CD4-positive, CD25-positive, alpha-beta regulatory T cell (primary cell): Measurements from ENCODE around the gene ADARB1. TPM values are rescaled to one million over a fixed set of nuclear protein-coding genes. Genes with fewer than 3 reads are reported as not detected.

ENCODE experiments used
- ATAC-seq, 2 donors: fragments of 150-1000 bp; cut with Tn5 transposase; one replicate each; pipeline ENCODE4 v1.10.0; 2021; ENCODE audit warnings: low read depth in 2 of 2, moderate number of reproducible peaks in 2 of 2, moderate library complexity in 1 of 2
- DNase-seq, 3 donors: peaks; one replicate each; pipeline versions ENCODE4 v3.0.0 to v3.0.0-alpha.2; 2012 to 2022; ENCODE audit warnings: mixed read lengths in 1 of 3
- H3K27ac ChIP-seq: one replicate; pipeline ENCODE4 v1.7.0; 2013; ENCODE audit warnings: mild to moderate bottlenecking, low read length; ENCODE audit not compliant: insufficient read depth, poor library complexity, severe bottlenecking
- H3K27me3 ChIP-seq: one replicate; pipeline ENCODE4 v1.7.0; 2013; ENCODE audit warnings: low read length; ENCODE audit not compliant: control insufficient read depth, insufficient read depth
- H3K36me3 ChIP-seq: one replicate; pipeline ENCODE4 v1.7.0; 2013; ENCODE audit warnings: mild to moderate bottlenecking, low read length, moderate library complexity; ENCODE audit not compliant: control insufficient read depth, insufficient read depth
- H3K4me1 ChIP-seq: 2 replicates; pipeline ENCODE4 v1.7.0; 2013; ENCODE audit warnings: mild to moderate bottlenecking, low read length; ENCODE audit not compliant: insufficient read depth, control insufficient read depth, poor library complexity, severe bottlenecking
- H3K4me3 ChIP-seq: one replicate; pipeline ENCODE4 v1.7.0; 2013; ENCODE audit warnings: low read depth, mild to moderate bottlenecking, low read length, moderate library complexity
- H3K9me3 ChIP-seq, 2 experiments: 1 replicate in 1 of 2; 2 replicates in 1 of 2; pipeline ENCODE4 v1.7.0; 2013; ENCODE audit warnings: low read length in 2 of 2, mild to moderate bottlenecking in 1 of 2, moderate library complexity in 1 of 2; ENCODE audit not compliant: control insufficient read depth in 2 of 2
- H3K27ac Mint-ChIP-seq, 3 donors: one replicate each; pipeline ENCODE4 v1.8.0; 2020 to 2022; ENCODE audit warnings: mild to moderate bottlenecking in 3 of 3, mixed read lengths in 3 of 3, moderate library complexity in 2 of 3
- H3K27me3 Mint-ChIP-seq: one replicate; pipeline ENCODE4 v1.8.0; 2022; ENCODE audit warnings: mild to moderate bottlenecking, mixed read lengths
- H3K36me3 Mint-ChIP-seq: one replicate; pipeline ENCODE4 v1.8.0; 2020; ENCODE audit warnings: mixed read lengths
- H3K4me1 Mint-ChIP-seq, 4 donors: one replicate each; pipeline ENCODE4 v1.8.0; 2020 to 2022; ENCODE audit warnings: mixed read lengths in 4 of 4, mild to moderate bottlenecking in 1 of 4
- H3K4me3 Mint-ChIP-seq, 4 donors: one replicate each; pipeline ENCODE4 v1.8.0; 2020 to 2022; ENCODE audit warnings: mild to moderate bottlenecking in 4 of 4, mixed read lengths in 4 of 4, moderate library complexity in 3 of 4
- H3K9me3 Mint-ChIP-seq, 7 donors: one replicate each; pipeline ENCODE4 v1.8.0; 2020 to 2022; ENCODE audit warnings: mixed read lengths in 7 of 7, mild to moderate bottlenecking in 3 of 7, moderate library complexity in 2 of 7
- polyA plus RNA-seq, 4 donors: library from polyadenylated mRNA; unstranded; fragments of 300-500 nt; fragmentation: Illumina TruSeq; gene quantifications; one replicate each; pipeline ENCODE4 v1.2.3, GENCODE V29; 2021
- total RNA-seq: library from RNA; stranded (reverse); gene quantifications from one replicate; pipeline ENCODE4 v1.2.3, GENCODE V29; 2022

The ADARB1 gene
- total and polyA plus RNA-seq, 5 donors from 2014 or later: 2.8 to 52.9 (median 5.6) TPM

DNA sequence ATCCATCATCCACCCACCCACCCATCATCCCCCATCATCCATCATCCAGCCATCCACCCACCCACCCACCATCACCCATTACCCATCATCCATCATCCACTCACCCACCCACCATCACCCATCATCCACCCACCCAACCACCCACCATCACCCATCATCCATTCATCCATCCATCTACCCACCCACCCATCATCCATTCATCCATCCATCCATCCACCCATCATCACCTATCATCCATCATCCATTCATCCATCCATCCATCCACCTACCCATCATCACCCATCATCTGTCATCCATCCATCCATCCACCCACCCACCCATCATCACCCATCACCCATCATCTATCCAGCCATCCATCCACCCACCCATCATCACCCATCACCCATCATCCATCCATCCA lies 81.5 kb downstream of the ADARB1 start:
- Mint-ChIP-seq H3K9me3 (peaks cover 0 to 1% (median 0%) of the 10 kb centered on the region in 7 donors), H3K27ac (no peak overlapping the region), H3K4me1 (peaks cover 12 to 40% (median 24%) of the 10 kb centered on the region in 4 donors)

DNA sequence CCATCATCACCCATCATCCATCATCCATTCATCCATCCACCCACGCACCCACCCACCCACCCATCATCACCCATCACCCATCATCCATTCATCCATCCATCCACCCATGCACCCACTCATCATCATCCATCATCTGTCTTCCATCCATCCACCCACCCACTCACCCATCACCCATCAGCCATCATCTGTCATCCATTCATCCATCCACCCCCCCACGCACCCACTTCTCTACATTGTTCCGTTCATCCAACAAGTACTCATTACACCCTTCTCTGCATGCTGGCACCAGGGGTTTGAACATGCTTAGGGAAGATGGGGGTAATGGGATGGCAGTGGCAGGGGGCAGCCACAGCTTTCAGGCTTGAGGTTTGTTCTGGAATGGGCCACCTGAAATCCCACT lies 82.1 kb downstream of the ADARB1 start:
- H3K9me3 ChIP-seq: no peaks in the 10 kb centered on the region
- Mint-ChIP-seq H3K4me1 (peaks cover 7 to 36% (median 23%) of the 10 kb centered on the region in 4 donors), H3K4me3 (no peak overlapping the region), H3K9me3 (peaks cover 0 to 1% (median 0%) of the 10 kb centered on the region in 7 donors), H3K27ac (no peak overlapping the region), H3K27me3 (no peaks in the 10 kb centered on the region), H3K36me3 (no peaks in the 10 kb centered on the region)
- H3K27ac ChIP-seq: no peak overlapping the region
- no peaks in the 10 kb centered on the region for H3K36me3 ChIP-seq
- DNase-seq (no peak), ATAC-seq (no peak)
- H3K27me3 ChIP-seq: no peaks in the 10 kb centered on the region
- peaks cover 24% of the 10 kb centered on the region for H3K4me1 ChIP-seq
- H3K4me3 ChIP-seq: no peak overlapping the region

More for the DNA sequence above, 81.5 kb downstream of the ADARB1 start:
- Histone ChIP-seq H3K27me3 (no peaks in the 10 kb centered on the region), H3K4me3 (no peak overlapping the region), H3K27ac (no peak overlapping the region), H3K4me1 (peaks cover 24% of the 10 kb centered on the region), H3K9me3 (no peaks in the 10 kb centered on the region), H3K36me3 (no peaks in the 10 kb centered on the region)
- DNase-seq (no peak), ATAC-seq (no peak)
- H3K36me3 Mint-ChIP-seq: no peaks in the 10 kb centered on the region
- H3K27me3 Mint-ChIP-seq: no peaks in the 10 kb centered on the region
- H3K4me3 Mint-ChIP-seq: no peak overlapping the region

DNA sequence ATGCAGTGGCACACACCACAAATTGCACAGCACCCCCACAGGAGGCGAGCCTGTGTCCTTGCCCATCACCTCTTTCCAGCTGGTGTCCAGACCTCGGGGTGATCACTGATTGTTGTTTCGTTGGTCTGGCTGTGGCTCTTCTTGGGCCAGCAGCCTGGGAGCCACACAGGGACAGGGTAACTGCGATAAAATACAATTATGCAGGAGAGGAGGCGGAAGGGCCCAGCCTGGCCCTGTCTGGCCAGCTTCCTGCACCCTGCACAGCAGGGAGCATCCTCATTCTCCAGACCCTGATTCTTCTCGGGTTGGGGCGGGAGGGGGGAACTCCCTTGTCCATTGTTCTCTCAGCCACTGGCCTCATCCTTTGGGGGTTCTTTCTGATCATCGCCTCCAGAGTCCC lies 83.6 kb downstream of the ADARB1 start:
- ATAC-seq (no peak), DNase-seq (no peak)
- Histone ChIP-seq H3K27me3 (no peaks in the 10 kb centered on the region), H3K27ac (no peak overlapping the region), H3K9me3 (no peaks in the 10 kb centered on the region), H3K4me3 (no peak overlapping the region), H3K36me3 (no peaks in the 10 kb centered on the region), H3K4me1 (peaks cover 18% of the 10 kb centered on the region)
- H3K36me3 Mint-ChIP-seq: peaks cover 7% of the 10 kb centered on the region
- no peak overlapping the region for H3K27ac Mint-ChIP-seq
- H3K9me3 Mint-ChIP-seq: peaks cover 0 to 1% (median 0%) of the 10 kb centered on the region in 7 donors
- no peaks in the 10 kb centered on the region for H3K27me3 Mint-ChIP-seq
- no peak overlapping the region for H3K4me3 Mint-ChIP-seq
- peaks cover 0 to 22% (median 15%) of the 10 kb centered on the region in 4 donors for H3K4me1 Mint-ChIP-seq

DNA sequence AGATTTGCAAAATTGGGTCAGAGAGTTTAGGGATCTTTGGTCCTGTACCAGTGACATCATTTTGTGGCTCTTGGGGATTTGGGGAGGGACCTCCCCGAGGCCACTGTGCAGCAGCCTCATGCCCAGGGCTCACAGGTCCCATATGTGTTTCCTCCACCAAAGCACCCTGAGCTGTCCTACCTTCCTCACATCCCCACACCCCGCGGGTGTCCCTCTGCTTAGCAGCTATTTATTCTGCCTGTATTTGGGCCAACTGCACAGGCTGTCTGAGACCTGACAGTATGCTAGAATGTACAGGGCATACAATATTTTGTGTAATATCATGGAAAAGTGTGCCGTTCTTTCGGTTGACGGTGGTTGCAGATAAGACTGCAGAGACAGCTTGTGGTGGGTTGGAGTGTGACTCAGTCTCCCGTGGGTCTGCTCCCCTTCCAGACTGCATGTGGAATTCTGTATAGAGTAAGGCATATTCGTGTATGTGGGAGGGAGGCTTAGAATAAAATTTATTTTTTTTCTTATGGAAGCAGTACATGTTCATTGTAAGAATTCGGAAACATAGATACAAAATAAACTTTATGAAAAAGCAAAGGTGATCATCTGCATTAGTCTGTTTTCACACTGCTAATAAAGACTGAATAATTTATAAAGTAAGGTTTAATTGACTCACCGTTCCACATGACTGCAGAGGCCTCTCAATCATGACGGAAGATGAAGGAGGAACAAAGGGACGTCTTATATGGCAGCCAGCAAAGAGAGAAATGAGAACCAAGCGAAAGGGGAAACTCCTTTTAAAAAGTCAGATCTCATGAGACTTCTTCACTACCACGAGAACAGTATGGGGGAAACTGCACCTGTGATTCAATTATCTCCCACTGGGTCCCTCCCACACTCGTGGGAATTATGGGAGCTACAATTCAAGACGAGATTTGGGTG lies 84.4 kb downstream of the ADARB1 start:
- no peaks in the 10 kb centered on the region for H3K9me3 ChIP-seq
- no peaks in the 10 kb centered on the region for H3K27me3 Mint-ChIP-seq
- H3K9me3 Mint-ChIP-seq: peaks cover 0 to 1% (median 0%) of the 10 kb centered on the region in 7 donors
- DNase-seq (no peak), ATAC-seq (no peak)
- H3K27me3 ChIP-seq: no peaks in the 10 kb centered on the region
- H3K4me3 ChIP-seq: no peak overlapping the region
- peaks cover 7% of the 10 kb centered on the region for H3K36me3 Mint-ChIP-seq
- no peak overlapping the region for H3K4me3 Mint-ChIP-seq
- no peaks in the 10 kb centered on the region for H3K36me3 ChIP-seq
- peak overlapping the region in 1 of 3 donors; percentile 50 for H3K27ac Mint-ChIP-seq
- H3K27ac ChIP-seq: no peak overlapping the region
- peaks cover 10% of the 10 kb centered on the region for H3K4me1 ChIP-seq
- peaks cover 0 to 14% (median 11%) of the 10 kb centered on the region in 4 donors for H3K4me1 Mint-ChIP-seq

DNA sequence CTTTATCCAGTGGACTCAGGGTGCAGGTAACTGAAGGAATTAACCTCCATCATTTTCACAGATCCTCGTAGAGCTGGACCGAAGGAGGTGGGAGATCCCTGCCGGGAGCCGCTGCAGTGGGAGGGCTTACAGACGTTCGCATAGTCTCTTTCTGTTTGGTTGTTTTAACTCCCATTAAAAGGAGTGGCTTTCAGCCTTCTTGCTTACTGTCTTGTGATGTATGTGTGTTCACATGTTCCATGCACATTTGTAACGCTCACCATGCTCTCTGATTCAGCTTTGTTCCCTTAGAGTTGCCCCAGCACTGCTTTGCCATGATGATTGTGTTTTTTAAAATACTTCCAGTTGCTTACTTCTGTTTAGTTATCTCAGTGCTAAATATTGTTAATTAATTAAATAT lies 85.8 kb downstream of the ADARB1 start:
- Histone ChIP-seq H3K36me3 (no peaks in the 10 kb centered on the region), H3K4me1 (no peaks in the 10 kb centered on the region), H3K27ac (no peak overlapping the region), H3K27me3 (no peaks in the 10 kb centered on the region), H3K4me3 (no peak overlapping the region), H3K9me3 (no peaks in the 10 kb centered on the region)
- Mint-ChIP-seq H3K27me3 (no peaks in the 10 kb centered on the region), H3K36me3 (peaks cover 7% of the 10 kb centered on the region), H3K9me3 (peaks cover 0 to 1% (median 0%) of the 10 kb centered on the region in 7 donors), H3K4me3 (no peak overlapping the region), H3K4me1 (peaks cover 0 to 4% (median 2%) of the 10 kb centered on the region in 4 donors), H3K27ac (no peak overlapping the region)
- DNase-seq: no peak
- no peak for ATAC-seq

DNA sequence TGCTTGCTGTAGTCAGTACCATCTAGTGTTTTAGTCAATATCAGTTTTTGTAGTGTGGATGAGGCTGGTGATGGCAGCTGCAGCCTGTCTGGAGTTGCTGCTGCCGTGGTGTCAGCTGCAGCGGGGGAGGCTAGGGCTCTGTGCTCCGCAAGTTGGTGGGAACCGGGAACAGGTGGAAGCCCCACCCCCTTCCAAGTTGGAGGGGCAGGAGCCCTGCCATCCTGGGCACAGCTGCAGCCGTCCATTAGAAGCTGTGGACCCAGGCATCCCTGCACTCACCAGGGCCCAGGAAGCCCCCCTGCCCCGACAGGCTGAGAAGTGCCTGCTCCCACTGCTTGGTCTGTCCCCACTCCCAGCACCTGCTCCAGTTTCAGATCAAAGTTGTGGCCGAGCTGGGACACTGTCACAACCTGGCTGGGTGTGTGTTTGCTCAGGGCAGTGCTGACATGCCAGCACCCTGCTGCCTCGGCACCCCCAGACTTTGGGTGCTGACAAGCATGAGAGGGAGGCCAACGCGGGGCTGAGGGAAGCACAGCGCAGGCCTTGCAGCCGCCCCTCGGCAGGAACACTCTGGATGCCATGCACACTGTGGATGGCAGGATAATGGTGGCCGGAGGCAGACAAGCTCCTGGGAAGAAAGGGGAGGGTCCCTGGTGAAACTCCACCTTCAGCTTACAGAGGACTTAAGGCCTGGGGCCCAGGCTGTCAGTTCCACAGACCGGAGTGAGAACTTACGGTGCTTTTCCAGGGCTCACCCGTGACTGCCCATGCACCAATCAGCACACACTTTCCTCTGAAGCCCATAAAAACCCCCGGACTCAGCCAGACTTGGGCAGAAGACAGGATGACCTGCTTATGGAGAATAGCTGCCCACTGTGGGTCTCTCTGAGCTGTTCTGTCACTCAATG lies 86.9 kb downstream of the ADARB1 start:
- peaks cover 7% of the 10 kb centered on the region for H3K36me3 Mint-ChIP-seq

DNA sequence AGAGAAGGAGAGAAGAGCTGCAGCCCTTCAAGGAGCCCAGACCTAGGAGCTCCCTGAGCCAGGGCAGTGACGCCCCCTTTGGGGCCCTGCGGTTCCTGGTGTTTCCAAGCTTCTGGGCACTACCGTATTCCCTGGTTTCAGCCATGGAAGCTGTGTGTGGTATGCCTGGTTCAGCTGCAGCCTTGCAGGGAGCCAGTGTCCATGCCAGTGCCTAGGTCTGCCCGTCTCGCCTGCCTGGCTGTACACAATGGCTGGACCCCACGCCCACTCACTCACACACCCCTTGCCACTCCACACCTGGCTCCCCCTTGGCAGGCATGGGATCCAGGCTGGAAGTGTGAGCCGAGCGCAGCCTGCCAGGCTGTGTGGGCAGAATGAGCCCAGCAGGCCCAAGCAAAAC lies 87.7 kb downstream of the ADARB1 start:
- Histone ChIP-seq H3K36me3 (no peaks in the 10 kb centered on the region), H3K4me3 (no peak overlapping the region), H3K9me3 (no peaks in the 10 kb centered on the region), H3K27me3 (no peaks in the 10 kb centered on the region), H3K27ac (no peak overlapping the region), H3K4me1 (no peaks in the 10 kb centered on the region)
- H3K4me3 Mint-ChIP-seq: no peak overlapping the region
- no peak for DNase-seq
- H3K36me3 Mint-ChIP-seq: peaks cover 7% of the 10 kb centered on the region
- no peak overlapping the region for H3K27ac Mint-ChIP-seq
- no peaks in the 10 kb centered on the region for H3K9me3 Mint-ChIP-seq
- H3K27me3 Mint-ChIP-seq: no peaks in the 10 kb centered on the region
- ATAC-seq: no peak
- H3K4me1 Mint-ChIP-seq: peaks cover 0 to 8% (median 2%) of the 10 kb centered on the region in 4 donors

More for the DNA sequence above, 86.9 kb downstream of the ADARB1 start:
- H3K27me3 Mint-ChIP-seq: no peaks in the 10 kb centered on the region
- Histone ChIP-seq H3K9me3 (no peaks in the 10 kb centered on the region), H3K36me3 (no peaks in the 10 kb centered on the region), H3K27me3 (no peaks in the 10 kb centered on the region), H3K27ac (no peak overlapping the region), H3K4me1 (no peaks in the 10 kb centered on the region), H3K4me3 (no peak overlapping the region)
- no peak overlapping the region for H3K27ac Mint-ChIP-seq
- ATAC-seq (no peak), DNase-seq (no peak)
- peaks cover 0 to 1% (median 0%) of the 10 kb centered on the region in 7 donors for H3K9me3 Mint-ChIP-seq
- peaks cover 0 to 2% (median under 1%) of the 10 kb centered on the region in 4 donors for H3K4me1 Mint-ChIP-seq
- H3K4me3 Mint-ChIP-seq: no peak overlapping the region
